Esophagus muscularis mucosa (tissue), 4 donors: ENCODE results near the gene EHF.

Source experiments
- CTCF ChIP-seq, 3 experiments: fragments of 200-600 bp in 2 of 3; fragments of 450-650 bp in 1 of 3; sonication (generic) in 2 of 3; IDR thresholded peaks; one replicate each; pipeline ENCODE4 v1.5.1; 2017 to 2019; ENCODE audit warnings: antibody characterized with exemption in 3 of 3, mild to moderate bottlenecking in 2 of 3, moderate library complexity in 1 of 3
- EP300 ChIP-seq: sonication (generic); formaldehyde crosslinking; IDR thresholded peaks from one replicate; pipeline ENCODE4 v1.6.1; 2017; ENCODE audit warnings: antibody characterized with exemption
- POLR2A ChIP-seq: fragments of 450-650 bp; IDR thresholded peaks from one replicate; pipeline ENCODE4 v1.6.1; 2017; ENCODE audit warnings: antibody characterized with exemption, moderate library complexity, mild to moderate bottlenecking, low read depth
- POLR2AphosphoS5 ChIP-seq, 2 donors: sonication (generic); formaldehyde crosslinking; IDR thresholded peaks; one replicate each; pipeline ENCODE4 v1.6.1; 2017; ENCODE audit warnings: antibody characterized with exemption in 2 of 2

DNA sequence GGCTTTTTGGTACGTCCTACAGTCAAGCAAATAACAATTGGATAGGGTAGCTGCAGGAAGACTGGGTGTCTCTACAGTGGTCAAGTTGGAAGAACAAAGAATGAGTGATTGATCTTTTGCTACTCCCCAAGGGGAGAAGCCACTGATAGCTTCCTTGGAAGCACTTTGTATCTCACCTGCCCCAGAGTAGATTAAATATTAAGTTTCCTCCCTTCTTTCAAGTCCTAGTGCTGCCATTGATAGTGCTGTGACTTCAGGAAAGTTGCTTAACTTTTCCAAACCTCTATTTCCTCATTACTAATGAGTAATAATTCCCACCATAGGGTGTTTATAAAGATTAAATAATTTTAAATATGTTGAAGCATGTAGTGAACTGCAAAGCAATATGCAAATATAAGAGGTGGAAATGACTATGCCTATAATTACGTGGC lies 35.6 kb upstream of the EHF start:
- no peak for TF ChIP-seq CTCF (IDR thresholded peaks at IDR 0.05)
- no peak for TF ChIP-seq POLR2AphosphoS5 (IDR thresholded peaks at IDR 0.05)
- no peak for TF ChIP-seq EP300
- no peak for TF ChIP-seq POLR2A
